ENCODE measurements around the gene LRRC75A.

The LRRC75A gene

DNA sequence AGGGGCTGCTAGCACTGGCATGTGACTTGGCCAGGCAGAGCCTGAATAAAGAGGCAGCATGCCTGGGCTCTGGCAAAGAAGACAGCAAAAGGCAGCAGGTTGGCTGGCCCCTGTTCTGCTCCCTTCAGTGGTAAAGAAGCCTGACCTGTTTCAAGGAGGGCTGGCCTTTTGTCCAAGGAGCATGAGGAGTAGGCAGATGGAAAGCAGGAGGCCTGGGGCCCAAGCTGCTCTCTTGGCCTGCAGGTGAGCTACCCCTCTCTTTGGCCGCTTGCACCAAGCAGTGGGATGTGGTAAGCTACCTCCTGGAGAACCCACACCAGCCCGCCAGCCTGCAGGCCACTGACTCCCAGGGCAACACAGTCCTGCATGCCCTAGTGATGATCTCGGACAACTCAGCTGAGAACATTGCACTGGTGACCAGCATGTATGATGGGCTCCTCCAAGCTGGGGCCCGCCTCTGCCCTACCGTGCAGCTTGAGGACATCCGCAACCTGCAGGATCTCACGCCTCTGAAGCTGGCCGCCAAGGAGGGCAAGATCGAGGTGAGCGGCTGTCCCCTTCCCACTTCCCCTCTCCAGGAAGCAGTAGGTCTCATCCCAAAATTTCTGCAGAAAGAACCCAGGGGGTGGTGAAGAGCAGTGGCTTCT is 68.6 kb downstream of the LRRC75A start:
- DNase-seq (ENCODE audit: low read depth in 1 of 2, low spot score in 1 of 2), result no peak
- Histone ChIP-seq H3K27me3 (ENCODE audit: insufficient read depth, poor library complexity, severe bottlenecking) (no peaks in the 10 kb centered on the region), H3K4me3 (replicated peaks; ENCODE audit: insufficient read depth, low read length) (no peak overlapping the region), H3K27ac (replicated peaks) (no peak overlapping the region)
- no peak for TF ChIP-seq SPI1 (IDR thresholded peaks at IDR 0.05; ENCODE audit: borderline replicate concordance, low read depth)
- no peak for TF ChIP-seq POLR2AphosphoS5 (IDR thresholded peaks at IDR 0.05; ENCODE audit: low read depth)
- no peak for TF ChIP-seq GABPA (IDR thresholded peaks at IDR 0.05; ENCODE audit: low read depth)
- TF ChIP-seq, protein P1, sequence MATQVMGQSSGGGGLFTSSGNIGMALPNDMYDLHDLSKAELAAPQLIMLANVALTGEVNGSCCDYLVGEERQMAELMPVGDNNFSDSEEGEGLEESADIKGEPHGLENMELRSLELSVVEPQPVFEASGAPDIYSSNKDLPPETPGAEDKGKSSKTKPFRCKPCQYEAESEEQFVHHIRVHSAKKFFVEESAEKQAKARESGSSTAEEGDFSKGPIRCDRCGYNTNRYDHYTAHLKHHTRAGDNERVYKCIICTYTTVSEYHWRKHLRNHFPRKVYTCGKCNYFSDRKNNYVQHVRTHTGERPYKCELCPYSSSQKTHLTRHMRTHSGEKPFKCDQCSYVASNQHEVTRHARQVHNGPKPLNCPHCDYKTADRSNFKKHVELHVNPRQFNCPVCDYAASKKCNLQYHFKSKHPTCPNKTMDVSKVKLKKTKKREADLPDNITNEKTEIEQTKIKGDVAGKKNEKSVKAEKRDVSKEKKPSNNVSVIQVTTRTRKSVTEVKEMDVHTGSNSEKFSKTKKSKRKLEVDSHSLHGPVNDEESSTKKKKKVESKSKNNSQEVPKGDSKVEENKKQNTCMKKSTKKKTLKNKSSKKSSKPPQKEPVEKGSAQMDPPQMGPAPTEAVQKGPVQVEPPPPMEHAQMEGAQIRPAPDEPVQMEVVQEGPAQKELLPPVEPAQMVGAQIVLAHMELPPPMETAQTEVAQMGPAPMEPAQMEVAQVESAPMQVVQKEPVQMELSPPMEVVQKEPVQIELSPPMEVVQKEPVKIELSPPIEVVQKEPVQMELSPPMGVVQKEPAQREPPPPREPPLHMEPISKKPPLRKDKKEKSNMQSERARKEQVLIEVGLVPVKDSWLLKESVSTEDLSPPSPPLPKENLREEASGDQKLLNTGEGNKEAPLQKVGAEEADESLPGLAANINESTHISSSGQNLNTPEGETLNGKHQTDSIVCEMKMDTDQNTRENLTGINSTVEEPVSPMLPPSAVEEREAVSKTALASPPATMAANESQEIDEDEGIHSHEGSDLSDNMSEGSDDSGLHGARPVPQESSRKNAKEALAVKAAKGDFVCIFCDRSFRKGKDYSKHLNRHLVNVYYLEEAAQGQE (IDR thresholded peaks at IDR 0.05; ENCODE audit: insufficient replicate concordance, low read depth), result no peak
- TF ChIP-seq, protein P2, sequence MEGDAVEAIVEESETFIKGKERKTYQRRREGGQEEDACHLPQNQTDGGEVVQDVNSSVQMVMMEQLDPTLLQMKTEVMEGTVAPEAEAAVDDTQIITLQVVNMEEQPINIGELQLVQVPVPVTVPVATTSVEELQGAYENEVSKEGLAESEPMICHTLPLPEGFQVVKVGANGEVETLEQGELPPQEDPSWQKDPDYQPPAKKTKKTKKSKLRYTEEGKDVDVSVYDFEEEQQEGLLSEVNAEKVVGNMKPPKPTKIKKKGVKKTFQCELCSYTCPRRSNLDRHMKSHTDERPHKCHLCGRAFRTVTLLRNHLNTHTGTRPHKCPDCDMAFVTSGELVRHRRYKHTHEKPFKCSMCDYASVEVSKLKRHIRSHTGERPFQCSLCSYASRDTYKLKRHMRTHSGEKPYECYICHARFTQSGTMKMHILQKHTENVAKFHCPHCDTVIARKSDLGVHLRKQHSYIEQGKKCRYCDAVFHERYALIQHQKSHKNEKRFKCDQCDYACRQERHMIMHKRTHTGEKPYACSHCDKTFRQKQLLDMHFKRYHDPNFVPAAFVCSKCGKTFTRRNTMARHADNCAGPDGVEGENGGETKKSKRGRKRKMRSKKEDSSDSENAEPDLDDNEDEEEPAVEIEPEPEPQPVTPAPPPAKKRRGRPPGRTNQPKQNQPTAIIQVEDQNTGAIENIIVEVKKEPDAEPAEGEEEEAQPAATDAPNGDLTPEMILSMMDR (IDR thresholded peaks at IDR 0.05; ENCODE audit: insufficient read depth, low read length), result no peak

DNA sequence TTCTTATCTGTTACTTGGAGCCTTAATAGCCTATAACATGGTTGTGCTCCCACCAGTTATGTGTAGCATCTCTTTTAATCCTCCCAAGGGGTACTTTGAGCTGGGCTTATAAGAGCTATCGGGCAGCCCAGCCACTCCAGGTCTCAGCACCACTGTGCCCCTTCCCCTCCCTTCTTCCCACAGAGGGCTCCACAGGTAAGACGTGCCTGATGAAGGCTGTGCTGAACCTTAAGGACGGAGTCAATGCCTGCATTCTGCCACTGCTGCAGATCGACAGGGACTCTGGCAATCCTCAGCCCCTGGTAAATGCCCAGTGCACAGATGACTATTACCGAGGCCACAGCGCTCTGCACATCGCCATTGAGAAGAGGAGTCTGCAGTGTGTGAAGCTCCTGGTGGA is 69.6 kb downstream of the LRRC75A start:
- TF ChIP-seq SPI1 (IDR thresholded peaks at IDR 0.05; ENCODE audit: borderline replicate concordance, low read depth), result no peak
- TF ChIP-seq, protein P1 (IDR thresholded peaks at IDR 0.05; ENCODE audit: insufficient replicate concordance, low read depth), result no peak
- TF ChIP-seq, protein P2 (IDR thresholded peaks at IDR 0.05; ENCODE audit: insufficient read depth, low read length), result no peak
- TF ChIP-seq GABPA (IDR thresholded peaks at IDR 0.05; ENCODE audit: low read depth), result no peak
- no peak for TF ChIP-seq POLR2AphosphoS5 (IDR thresholded peaks at IDR 0.05; ENCODE audit: low read depth)
- no peak overlapping the region for H3K4me3 ChIP-seq (replicated peaks; ENCODE audit: insufficient read depth, low read length)
- no peak for DNase-seq (ENCODE audit: low read depth in 1 of 2, low spot score in 1 of 2)
- no peaks in the 10 kb centered on the region for H3K27me3 ChIP-seq (ENCODE audit: insufficient read depth, poor library complexity, severe bottlenecking)
- no peak overlapping the region for H3K27ac ChIP-seq (replicated peaks)

DNA sequence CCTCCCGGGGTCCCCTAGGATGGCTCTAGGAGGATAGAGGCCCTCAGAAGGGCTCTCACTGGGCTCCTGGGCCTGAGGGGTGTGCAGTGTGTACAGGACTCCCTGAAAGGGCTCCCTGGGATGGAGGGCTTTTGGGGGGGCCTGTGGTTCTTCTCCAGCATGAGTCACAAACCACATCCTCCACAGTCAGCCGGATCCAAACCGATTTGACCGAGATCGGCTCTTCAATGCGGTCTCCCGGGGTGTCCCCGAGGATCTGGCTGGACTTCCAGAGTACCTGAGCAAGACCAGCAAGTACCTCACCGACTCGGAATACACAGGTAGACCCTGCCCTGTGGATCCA is 72.1 kb downstream of the LRRC75A start:
- H3K27me3 ChIP-seq (ENCODE audit: insufficient read depth, poor library complexity, severe bottlenecking), result no peaks in the 10 kb centered on the region
- H3K27ac ChIP-seq (replicated peaks), result no peak overlapping the region
- DNase-seq (ENCODE audit: low read depth in 1 of 2, low spot score in 1 of 2), result no peak
- TF ChIP-seq POLR2AphosphoS5 (IDR thresholded peaks at IDR 0.05; ENCODE audit: low read depth), result no peak
- no peak for TF ChIP-seq SPI1 (IDR thresholded peaks at IDR 0.05; ENCODE audit: borderline replicate concordance, low read depth)
- TF ChIP-seq, protein P1 (IDR thresholded peaks at IDR 0.05; ENCODE audit: insufficient replicate concordance, low read depth), result no peak
- no peak for TF ChIP-seq GABPA (IDR thresholded peaks at IDR 0.05; ENCODE audit: low read depth)
- no peak overlapping the region for H3K4me3 ChIP-seq (replicated peaks; ENCODE audit: insufficient read depth, low read length)
